Parathyroid adenoma (tissue), 2 donors: ENCODE data around the gene LANCL2.

Experiments used
- H2AFZ ChIP-seq: fragments of 300-600 bp; sonication (generic); one replicate; pipeline ENCODE4 v1.7.0; 2017; ENCODE audit warnings: antibody characterized with exemption, mild to moderate bottlenecking
- H3K27ac ChIP-seq: fragments of 300-600 bp; sonication (generic); one replicate; pipeline ENCODE4 v1.7.0; 2017
- H3K27me3 ChIP-seq: fragments of 300-600 bp; sonication (generic); one replicate; pipeline ENCODE4 v1.7.0; 2017; ENCODE audit warnings: low read length; ENCODE audit not compliant: control insufficient read depth, insufficient read depth
- H3K36me3 ChIP-seq: fragments of 300-600 bp; sonication (generic); one replicate; pipeline ENCODE4 v1.7.0; 2017; ENCODE audit warnings: low read length; ENCODE audit not compliant: control insufficient read depth, insufficient read depth
- H3K4me1 ChIP-seq: fragments of 300-600 bp; sonication (generic); one replicate; pipeline ENCODE4 v1.7.0; 2017; ENCODE audit warnings: control low read depth
- H3K4me2 ChIP-seq: fragments of 300-600 bp; sonication (generic); one replicate; pipeline ENCODE4 v1.7.0; 2017; ENCODE audit warnings: low read length
- H3K4me3 ChIP-seq: fragments of 300-600 bp; sonication (generic); one replicate; pipeline ENCODE4 v1.7.0; 2017; ENCODE audit warnings: low read depth, low read length
- H3K79me2 ChIP-seq: fragments of 300-600 bp; sonication (generic); one replicate; pipeline ENCODE4 v1.7.0; 2017; ENCODE audit warnings: control low read depth
- H3K9ac ChIP-seq: fragments of 300-600 bp; sonication (generic); one replicate; pipeline ENCODE4 v1.7.0; 2017; ENCODE audit warnings: mild to moderate bottlenecking
- H3K9me3 ChIP-seq: fragments of 300-600 bp; sonication (generic); one replicate; pipeline ENCODE4 v1.7.0; 2017; ENCODE audit warnings: low read length; ENCODE audit not compliant: control insufficient read depth
- CTCF ChIP-seq: fragments of 300-600 bp; sonication (generic); IDR thresholded peaks from one replicate; pipeline ENCODE4 v1.7.0; 2017; ENCODE audit warnings: antibody characterized with exemption, mild to moderate bottlenecking
- donor health status: primary hyperparathyroidism.

Gene LANCL2

DNA sequence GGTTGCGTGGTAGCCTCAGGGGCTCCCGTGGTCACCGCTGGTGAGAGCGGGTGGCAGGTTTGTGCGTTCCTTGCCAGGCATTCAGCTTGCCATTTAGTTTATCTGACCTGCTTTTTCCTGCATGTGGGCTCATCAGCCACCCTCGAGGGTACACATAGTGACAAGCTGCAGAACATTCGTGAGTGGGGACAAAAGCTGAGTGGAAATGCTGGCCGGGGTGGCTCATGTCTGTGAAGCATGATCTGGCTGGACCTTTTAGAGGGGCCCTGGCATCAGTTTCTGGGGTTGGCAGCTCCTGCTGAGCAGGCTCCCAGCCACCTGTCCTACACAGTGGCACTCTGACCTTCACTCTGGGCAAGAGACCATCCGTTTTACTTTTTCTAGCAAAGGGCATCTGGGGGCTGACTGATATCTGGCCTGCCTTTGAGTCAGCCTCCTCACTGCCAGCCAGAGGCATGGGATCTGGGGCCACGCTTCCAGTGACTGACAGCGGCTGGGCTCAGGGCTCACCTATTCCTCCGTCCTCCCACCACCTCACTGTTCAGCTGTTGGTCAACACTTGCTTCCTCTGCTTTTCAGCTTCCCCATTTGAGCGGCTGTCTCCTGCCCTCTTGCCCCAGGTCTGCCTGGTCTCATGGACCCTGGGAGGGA lies 75.0 kb downstream of the LANCL2 start:
- H3K36me3 ChIP-seq: no peaks in the 10 kb centered on the region
- H3K4me2 ChIP-seq: no peak overlapping the region
- no peaks in the 10 kb centered on the region for H3K79me2 ChIP-seq
- no peak overlapping the region for H3K4me3 ChIP-seq
- H3K4me1 ChIP-seq: no peaks in the 10 kb centered on the region
- no peaks in the 10 kb centered on the region for H3K9me3 ChIP-seq
- H3K9ac ChIP-seq: no peak overlapping the region
- no peaks in the 10 kb centered on the region for H3K27me3 ChIP-seq
- H3K27ac ChIP-seq: no peak overlapping the region
- no peak overlapping the region for H2AFZ ChIP-seq
- no peak for TF ChIP-seq CTCF

DNA sequence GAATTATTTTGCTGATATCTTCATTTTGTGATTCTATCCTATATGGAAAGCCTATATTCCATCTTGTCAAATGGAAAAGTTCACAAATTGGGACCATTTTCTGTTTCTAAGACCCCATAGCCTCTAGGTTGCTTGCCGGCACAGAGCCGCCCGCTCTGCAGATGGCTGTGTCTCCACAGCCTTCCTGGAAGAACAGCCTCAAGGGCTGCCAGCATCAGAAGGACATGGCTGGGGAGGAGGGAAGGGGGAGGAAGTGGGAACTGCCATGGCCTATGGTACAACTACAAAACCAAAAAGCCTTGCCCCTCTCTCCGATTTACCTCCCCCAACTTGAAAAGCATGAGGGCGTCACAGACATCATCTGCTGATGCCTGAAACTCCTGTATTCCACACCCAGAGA lies 75.9 kb downstream of the LANCL2 start:
- Histone ChIP-seq H3K79me2 (no peaks in the 10 kb centered on the region), H3K27me3 (no peaks in the 10 kb centered on the region), H3K4me1 (no peaks in the 10 kb centered on the region), H3K4me2 (no peak overlapping the region), H2AFZ (no peak overlapping the region), H3K9ac (no peak overlapping the region), H3K36me3 (no peaks in the 10 kb centered on the region), H3K27ac (no peak overlapping the region), H3K9me3 (no peaks in the 10 kb centered on the region), H3K4me3 (no peak overlapping the region)
- TF ChIP-seq CTCF: no peak

DNA sequence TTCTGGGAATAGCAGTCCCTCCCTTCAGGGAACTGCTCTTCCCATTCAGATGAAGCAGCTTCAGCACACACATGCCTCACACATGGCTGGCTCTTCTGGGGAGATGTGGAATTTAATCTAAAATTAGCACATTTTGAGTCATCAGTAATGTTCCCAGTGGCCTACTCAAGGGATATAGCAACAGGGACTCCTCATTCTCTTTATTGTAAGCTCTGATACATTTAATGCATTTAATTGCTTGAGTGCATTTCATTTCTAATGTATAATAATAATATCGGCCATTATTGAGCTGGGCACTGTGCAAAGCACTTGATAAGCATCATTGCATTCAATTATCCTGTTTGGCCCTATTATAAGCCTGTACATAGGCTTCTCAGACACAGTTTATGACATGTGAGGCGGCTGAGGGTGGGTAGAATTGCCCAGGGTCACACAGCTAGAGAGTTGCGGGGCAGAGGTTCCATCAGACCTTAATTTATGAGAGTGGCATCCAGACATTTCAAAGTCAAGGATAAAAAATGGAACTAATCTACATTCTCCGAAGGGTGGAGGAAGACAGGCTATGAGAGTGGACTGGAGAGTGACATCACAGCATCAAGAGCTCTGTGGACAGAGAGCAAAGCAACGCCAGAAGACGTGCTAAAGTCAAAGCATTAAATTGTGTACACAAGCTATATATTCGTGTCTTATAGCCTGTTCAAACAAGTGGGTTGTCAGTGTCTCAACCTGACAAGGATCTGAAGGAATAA lies 76.8 kb downstream of the LANCL2 start:
- Histone ChIP-seq H2AFZ (no peak overlapping the region), H3K27ac (no peak overlapping the region), H3K4me3 (no peak overlapping the region), H3K4me1 (no peaks in the 10 kb centered on the region), H3K79me2 (no peaks in the 10 kb centered on the region), H3K9ac (no peak overlapping the region), H3K4me2 (no peak overlapping the region), H3K9me3 (no peaks in the 10 kb centered on the region), H3K27me3 (no peaks in the 10 kb centered on the region), H3K36me3 (no peaks in the 10 kb centered on the region)
- no peak for TF ChIP-seq CTCF

- Histone ChIP-seq H3K27ac (no peak overlapping the region), H3K4me2 (no peak overlapping the region), H3K9ac (no peak overlapping the region), H3K79me2 (no peaks in the 10 kb centered on the region), H3K27me3 (no peaks in the 10 kb centered on the region), H3K9me3 (no peaks in the 10 kb centered on the region), H3K36me3 (no peaks in the 10 kb centered on the region), H3K4me1 (no peaks in the 10 kb centered on the region), H2AFZ (no peak overlapping the region), H3K4me3 (no peak overlapping the region)
- no peak for TF ChIP-seq CTCF
Measured at GRCh38 chr7:55444786-55445185, 79.6 kb downstream of the LANCL2 start.

DNA sequence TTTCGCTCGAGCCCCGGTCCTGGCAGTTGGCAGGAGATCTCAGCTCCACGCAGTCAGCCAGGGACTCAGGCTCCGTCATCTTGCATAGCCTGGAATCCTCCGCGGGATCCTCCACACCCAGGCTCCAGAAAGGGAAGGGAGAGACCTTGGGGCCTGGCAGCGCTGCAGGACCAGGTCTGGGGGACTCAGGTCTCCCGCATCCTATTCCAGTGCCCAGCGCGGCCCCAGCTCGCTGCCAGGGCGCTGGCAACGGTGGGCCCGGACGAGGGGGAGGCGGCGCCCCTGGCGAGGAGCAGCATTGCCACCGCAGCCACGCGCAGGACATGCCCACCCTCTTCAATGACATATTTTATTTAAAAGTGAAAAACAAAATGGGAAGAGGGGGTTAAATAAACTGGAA lies 83.4 kb downstream of the LANCL2 start:
- H3K27me3 ChIP-seq: no peaks in the 10 kb centered on the region
- no peak for TF ChIP-seq CTCF
- H3K4me1 ChIP-seq: no peaks in the 10 kb centered on the region
- H3K9me3 ChIP-seq: no peaks in the 10 kb centered on the region
- H2AFZ ChIP-seq: no peak overlapping the region
- no peaks in the 10 kb centered on the region for H3K79me2 ChIP-seq
- H3K36me3 ChIP-seq: no peaks in the 10 kb centered on the region
- no peak overlapping the region for H3K27ac ChIP-seq
- H3K4me2 ChIP-seq: no peak overlapping the region
- no peak overlapping the region for H3K4me3 ChIP-seq
- H3K9ac ChIP-seq: no peak overlapping the region
